ENCODE data around the gene FCHSD1.

DNA sequence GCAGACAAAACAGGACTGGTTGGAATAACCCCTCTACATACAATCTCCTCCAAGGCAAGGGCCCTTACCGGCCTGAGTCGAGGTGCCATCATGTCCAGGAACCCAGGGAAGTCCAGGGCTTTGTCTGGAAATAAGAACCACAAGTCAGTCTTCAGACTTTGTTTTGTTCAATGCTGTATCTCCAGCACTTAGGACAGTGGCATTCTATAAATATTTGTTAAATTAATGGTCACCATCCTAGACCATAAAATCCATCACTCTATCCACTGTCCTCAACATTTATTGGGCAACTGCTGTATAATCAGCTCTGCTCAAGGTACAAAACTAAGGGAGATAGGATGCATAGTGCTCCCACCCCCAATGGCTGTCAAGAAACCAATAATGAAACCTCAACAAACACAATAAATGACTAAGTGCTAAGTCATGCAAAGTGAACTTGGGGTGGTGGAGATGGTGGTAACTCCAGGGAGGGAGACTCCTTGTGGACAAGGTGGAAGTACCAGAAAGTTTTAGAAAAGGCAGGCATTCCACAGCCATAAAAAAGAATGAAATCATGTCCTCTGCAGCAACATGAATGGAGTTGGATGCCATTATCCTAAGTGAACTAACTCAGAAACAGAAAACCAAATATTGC is 9.5 kb downstream of the FCHSD1 start:
- TF ChIP-seq EP300 (IDR thresholded peaks at IDR 0.05; ENCODE audit: borderline replicate concordance in 1 of 2, control insufficient read depth in 1 of 2, low read depth in 2 of 2, low read length in 2 of 2) (no peak), NFXL1 (IDR thresholded peaks at IDR 0.05; ENCODE audit: borderline replicate concordance) (no peak), EGR1 (IDR thresholded peaks at IDR 0.05; ENCODE audit: borderline replicate concordance in 1 of 2, low read depth in 2 of 2, low read length in 2 of 2) (no peak), SMC3 (IDR thresholded peaks at IDR 0.05; ENCODE audit: borderline replicate concordance, low read length) (peak; percentile 15; the same call in 1 of the 2 replicates), SUZ12 (IDR thresholded peaks at IDR 0.05; ENCODE audit: unreplicated experiment) (no peak), IRF3 (IDR thresholded peaks at IDR 0.05) (no peak), ZNF274 (IDR thresholded peaks at IDR 0.05; ENCODE audit: insufficient read depth, insufficient read length) (no peak), CREB1 (IDR thresholded peaks at IDR 0.05; ENCODE audit: low read depth) (no peak), CTCF (IDR thresholded peaks at IDR 0.05 in 2 of 3, conservative IDR thresholded peaks at IDR 0.05 in 1 of 3; ENCODE audit: control insufficient read depth in 2 of 3, extremely low read depth in 1 of 3, insufficient read depth in 1 of 3, low read depth in 3 of 3, low read length in 3 of 3) (peak in 1 of 3 experiments; percentile 14; a peak in 1 of 6 replicates), HCFC1 (IDR thresholded peaks at IDR 0.05; ENCODE audit: low read length) (no peak), SMAD1 (IDR thresholded peaks at IDR 0.05; ENCODE audit: low read depth, partially characterized antibody) (no peak), MLLT1 (IDR thresholded peaks at IDR 0.05) (no peak)
- TF ChIP-seq, protein P1, sequence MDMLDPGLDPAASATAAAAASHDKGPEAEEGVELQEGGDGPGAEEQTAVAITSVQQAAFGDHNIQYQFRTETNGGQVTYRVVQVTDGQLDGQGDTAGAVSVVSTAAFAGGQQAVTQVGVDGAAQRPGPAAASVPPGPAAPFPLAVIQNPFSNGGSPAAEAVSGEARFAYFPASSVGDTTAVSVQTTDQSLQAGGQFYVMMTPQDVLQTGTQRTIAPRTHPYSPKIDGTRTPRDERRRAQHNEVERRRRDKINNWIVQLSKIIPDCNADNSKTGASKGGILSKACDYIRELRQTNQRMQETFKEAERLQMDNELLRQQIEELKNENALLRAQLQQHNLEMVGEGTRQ (IDR thresholded peaks at IDR 0.05; ENCODE audit: borderline replicate concordance, low read depth, low read length) = no peak
- TF ChIP-seq, protein P2, sequence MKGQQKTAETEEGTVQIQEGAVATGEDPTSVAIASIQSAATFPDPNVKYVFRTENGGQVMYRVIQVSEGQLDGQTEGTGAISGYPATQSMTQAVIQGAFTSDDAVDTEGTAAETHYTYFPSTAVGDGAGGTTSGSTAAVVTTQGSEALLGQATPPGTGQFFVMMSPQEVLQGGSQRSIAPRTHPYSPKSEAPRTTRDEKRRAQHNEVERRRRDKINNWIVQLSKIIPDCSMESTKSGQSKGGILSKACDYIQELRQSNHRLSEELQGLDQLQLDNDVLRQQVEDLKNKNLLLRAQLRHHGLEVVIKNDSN (IDR thresholded peaks at IDR 0.05; ENCODE audit: borderline replicate concordance, extremely low read length, insufficient read depth, low read depth, low read length) = no peak
